WTC11 (cell line): ENCODE results near the gene REX1BD. TPM values are rescaled to one million over a fixed set of nuclear protein-coding genes. Genes with fewer than 3 reads are reported as not detected.
A peak's percentile ranks its signal among the peaks of the same experiment; 100 is the strongest.
"Not testable (repeated sequence)": the region's sequence is repeated elsewhere in the genome, so short reads cannot be mapped to it uniquely, and the experiment has no call there.

Source experiments
- ATAC-seq: fragments of 200-7000 bp; cut with Tn5 transposase; 2 replicates; pipeline ENCODE4 v1.10.0; 2021; ENCODE audit warnings: mild to moderate bottlenecking, moderate library complexity
- CTCF ChIA-PET: fragments of 300-600 bp; sonication (Branson Sonifier 250); formaldehyde crosslinking; loops from one replicate; lab custom pipeline; 2021; ENCODE audit warnings: antibody characterized with exemption; lab: Charles Lee
- POLR2A ChIA-PET: fragments of 350-600 bp; sonication (Branson Sonifier 250); formaldehyde crosslinking; loops from one replicate; lab custom pipeline; 2021; ENCODE audit warnings: antibody characterized with exemption; lab: Charles Lee
- DNase-seq: peaks from one replicate; pipeline ENCODE4 v3.0.0; 2021; ENCODE audit warnings: low spot score
- H3K27ac Mint-ChIP-seq: 2 replicates; pipeline ENCODE4 v1.8.0; 2021; ENCODE audit warnings: mixed read lengths
- H3K27me3 Mint-ChIP-seq: 2 replicates; pipeline ENCODE4 v1.8.0; 2021; ENCODE audit warnings: low read depth, mild to moderate bottlenecking, moderate library complexity, mixed read lengths
- H3K36me3 Mint-ChIP-seq: 2 replicates; pipeline ENCODE4 v1.8.0; 2021; ENCODE audit warnings: mixed read lengths
- H3K4me1 Mint-ChIP-seq: 2 replicates; pipeline ENCODE4 v1.8.0; 2022; ENCODE audit warnings: mixed read lengths
- H3K4me3 Mint-ChIP-seq: 2 replicates; pipeline ENCODE4 v1.8.0; 2021; ENCODE audit warnings: mild to moderate bottlenecking, moderate library complexity, mixed read lengths
- H3K9me3 Mint-ChIP-seq: 2 replicates; pipeline ENCODE4 v1.8.0; 2021; ENCODE audit warnings: mixed read lengths
- AFF4 ChIP-seq: sonication (generic); formaldehyde crosslinking; IDR thresholded peaks from 2 replicates; pipeline ENCODE4 v1.8.1; 2023; ENCODE audit warnings: mild to moderate bottlenecking, missing genetic modification reagents, borderline replicate concordance
- ATF1 ChIP-seq: sonication (generic); formaldehyde crosslinking; IDR thresholded peaks from 2 replicates; pipeline ENCODE4 v1.8.1; 2023; ENCODE audit warnings: mild to moderate bottlenecking, moderate library complexity, missing genetic modification reagents
- CDX4 ChIP-seq: fragments of 250-450 bp; sonication (Bioruptor Pico); IDR thresholded peaks from 2 replicates; pipeline ENCODE4 v1.9.0; 2021; ENCODE audit warnings: moderate library complexity, mild to moderate bottlenecking, inconsistent platforms, borderline replicate concordance
- NFYB ChIP-seq: sonication (generic); formaldehyde crosslinking; conservative IDR thresholded peaks from 2 replicates; pipeline ENCODE4 v1.8.0; 2022; ENCODE audit warnings: low read depth, missing genetic modification reagents
- NR2C2 ChIP-seq: sonication (generic); formaldehyde crosslinking; IDR thresholded peaks from 2 replicates; pipeline ENCODE4 v1.8.0; 2022; ENCODE audit warnings: mild to moderate bottlenecking, missing genetic modification reagents
- PRRX2 ChIP-seq: fragments of 250-450 bp; sonication (Bioruptor Pico); IDR thresholded peaks from 2 replicates; pipeline ENCODE4 v1.8.0; 2021; ENCODE audit warnings: mild to moderate bottlenecking
- TCF7 ChIP-seq: sonication (generic); formaldehyde crosslinking; IDR thresholded peaks from 2 replicates; pipeline ENCODE4 v1.8.0; 2022; ENCODE audit warnings: mild to moderate bottlenecking, low read depth, missing genetic modification reagents, moderate library complexity
- total RNA-seq: library from RNA; stranded (reverse); gene quantifications from 3 replicates; pipeline ENCODE4 v1.2.3, GENCODE V29; 2021
- TF ChIP-seq, protein P1 (sequence below): sonication (generic); formaldehyde crosslinking; IDR thresholded peaks from 2 replicates; pipeline ENCODE4 v1.8.1; 2023; ENCODE audit warnings: mild to moderate bottlenecking, missing genetic modification reagents, moderate library complexity
- TF ChIP-seq, protein P2 (sequence below): fragments of 250-450 bp; sonication (Bioruptor Pico); IDR thresholded peaks from 2 replicates; pipeline ENCODE4 v1.9.0; 2021; ENCODE audit warnings: mild to moderate bottlenecking
- TF ChIP-seq, protein P3 (sequence below): sonication (generic); formaldehyde crosslinking; IDR thresholded peaks from 2 replicates; pipeline ENCODE4 v1.8.1; 2022; ENCODE audit warnings: mild to moderate bottlenecking, moderate library complexity, missing genetic modification reagents

The REX1BD gene
- total RNA-seq, 1 experiment from 2014 or later, result 90.2 TPM

- TF ChIP-seq, protein P1, sequence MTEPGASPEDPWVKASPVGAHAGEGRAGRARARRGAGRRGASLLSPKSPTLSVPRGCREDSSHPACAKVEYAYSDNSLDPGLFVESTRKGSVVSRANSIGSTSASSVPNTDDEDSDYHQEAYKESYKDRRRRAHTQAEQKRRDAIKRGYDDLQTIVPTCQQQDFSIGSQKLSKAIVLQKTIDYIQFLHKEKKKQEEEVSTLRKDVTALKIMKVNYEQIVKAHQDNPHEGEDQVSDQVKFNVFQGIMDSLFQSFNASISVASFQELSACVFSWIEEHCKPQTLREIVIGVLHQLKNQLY (CRISPR knock-in tag), result no peak
- 0 out of 2 replicates have a peak, but pooled peaks have one; percentile 36 for TF ChIP-seq NFYB (CRISPR knock-in tag)
- no peak for TF ChIP-seq NR2C2
- TF ChIP-seq, protein P2, sequence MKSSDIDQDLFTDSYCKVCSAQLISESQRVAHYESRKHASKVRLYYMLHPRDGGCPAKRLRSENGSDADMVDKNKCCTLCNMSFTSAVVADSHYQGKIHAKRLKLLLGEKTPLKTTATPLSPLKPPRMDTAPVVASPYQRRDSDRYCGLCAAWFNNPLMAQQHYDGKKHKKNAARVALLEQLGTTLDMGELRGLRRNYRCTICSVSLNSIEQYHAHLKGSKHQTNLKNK (CRISPR knock-in tag), result peak; percentile 61; the same call in 1 of the 2 replicates
- TF ChIP-seq, protein P3, sequence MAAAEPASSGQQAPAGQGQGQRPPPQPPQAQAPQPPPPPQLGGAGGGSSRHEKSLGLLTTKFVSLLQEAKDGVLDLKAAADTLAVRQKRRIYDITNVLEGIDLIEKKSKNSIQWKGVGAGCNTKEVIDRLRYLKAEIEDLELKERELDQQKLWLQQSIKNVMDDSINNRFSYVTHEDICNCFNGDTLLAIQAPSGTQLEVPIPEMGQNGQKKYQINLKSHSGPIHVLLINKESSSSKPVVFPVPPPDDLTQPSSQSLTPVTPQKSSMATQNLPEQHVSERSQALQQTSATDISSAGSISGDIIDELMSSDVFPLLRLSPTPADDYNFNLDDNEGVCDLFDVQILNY, result peak; percentile 26; the same call in 1 of the 2 replicates
These were observed 2.0 kb downstream of the REX1BD start (continued) for GRCh38 chr19:18590273-18591272.

DNA sequence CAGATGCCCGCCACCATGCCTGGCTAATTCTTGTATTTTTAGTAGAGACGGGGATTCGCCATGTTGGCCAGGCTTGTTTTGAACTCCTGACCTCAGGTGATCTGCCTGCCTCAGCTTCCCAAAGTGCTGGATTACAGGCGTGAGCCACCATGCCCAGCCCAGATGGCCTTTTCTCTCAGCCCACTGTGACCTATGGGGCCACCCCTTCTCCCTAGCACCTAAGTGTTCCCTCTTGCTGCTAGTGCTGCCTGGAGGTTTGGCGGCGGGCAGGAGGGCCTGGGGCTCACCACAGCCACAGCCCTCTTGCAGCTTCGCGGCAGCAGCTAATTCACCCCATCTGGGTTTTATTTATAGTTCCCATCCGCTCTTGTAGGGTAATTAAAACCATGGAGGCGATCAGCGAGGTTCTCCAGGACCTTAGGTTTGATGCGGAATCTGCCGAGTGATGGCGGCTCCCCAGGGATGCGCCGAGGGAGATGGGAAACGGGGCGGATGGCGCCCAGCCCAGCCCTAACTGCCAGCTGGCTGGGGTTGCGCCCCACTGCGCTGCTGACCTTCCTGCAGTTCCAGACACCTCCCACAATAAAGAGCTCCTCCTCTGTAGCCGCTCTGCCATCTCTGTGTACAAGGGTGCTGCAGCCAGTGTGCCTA is 3.3 kb downstream of the REX1BD start:
- POLR2A ChIA-PET, result no interaction called here
- Mint-ChIP-seq H3K4me3 (peak overlapping the region; percentile 41), H3K9me3 (no peaks in the 10 kb centered on the region), H3K36me3 (0 out of 2 replicates have a peak, but pooled peaks cover 3% of the 10 kb centered on the region), H3K27me3 (no peaks in the 10 kb centered on the region), H3K4me1 (peaks cover 49% of the 10 kb centered on the region), H3K27ac (no peak overlapping the region; the same call in 1 of the 2 replicates)
- ATAC-seq (no peak), DNase-seq (no peak)
- CTCF ChIA-PET, result interaction anchor here (2.3 to 4.5 kb wide), 6 partner anchors 12 to 255 kb away, joined by 12 to 39 read pairs (median 17); partner anchors contain the start of genes ELL and UBA52
- no peak for TF ChIP-seq PRRX2 (CRISPR knock-in tag)
- no peak for TF ChIP-seq CDX4
- TF ChIP-seq ATF1 (CRISPR knock-in tag), result no peak
- no peak for TF ChIP-seq TCF7 (CRISPR knock-in tag)
- no peak for TF ChIP-seq AFF4 (CRISPR knock-in tag)

- not testable (repeated sequence) for ATAC-seq, H3K4me3 Mint-ChIP-seq, H3K9me3 Mint-ChIP-seq, H3K27me3 Mint-ChIP-seq, H3K36me3 Mint-ChIP-seq, DNase-seq
- ChIA-PET POLR2A (interaction anchor here (1.9 kb wide), 1 partner anchor 20 kb away, joined by 8 read pairs; the partner anchor contains the start of gene TMEM59L), CTCF (interaction anchor here (0.5 to 3.6 kb wide), 15 partner anchors 11 to 300 kb away, joined by 3 to 26 read pairs (median 12); partner anchors contain the start of genes ELL, TMEM59L, UBA52 and UPF1)
- Mint-ChIP-seq H3K4me1 (peaks cover 52% of the 10 kb centered on the region), H3K27ac (peak overlapping the region; percentile 78; the same call in 1 of the 2 replicates)
These were observed 4.1 kb downstream of the REX1BD start for GRCh38 chr19:18592732-18593131.
